Mucosa of descending colon (tissue), 3 donors: ENCODE measurements around the gene TTLL7. TPM values are rescaled to one million over a fixed set of nuclear protein-coding genes. Genes with fewer than 3 reads are reported as not detected.
"Not testable (repeated sequence)": the region's sequence is repeated elsewhere in the genome, so short reads cannot be mapped to it uniquely, and the experiment has no call there.

ENCODE experiments used
- ATAC-seq: fragments of 200-7000 bp; cut with Tn5 transposase; one replicate; pipeline ENCODE4 v1.9.1; 2020; ENCODE audit warnings: mild to moderate bottlenecking, moderate library complexity
- DNase-seq, 3 donors: peaks; one replicate each; pipeline ENCODE4 v3.0.0-alpha.2; 2020
- H3K36me3 ChIP-seq: fragments of 200-600 bp; one replicate; pipeline ENCODE4 v1.8.0; 2021; ENCODE audit warnings: low read depth, mild to moderate bottlenecking
- H3K4me1 ChIP-seq: fragments of 200-600 bp; one replicate; pipeline ENCODE4 v1.8.0; 2021; ENCODE audit warnings: low read depth, mild to moderate bottlenecking
- H3K4me3 ChIP-seq: fragments of 200-600 bp; one replicate; pipeline ENCODE4 v1.8.0; 2021; ENCODE audit warnings: mild to moderate bottlenecking
- H3K9me3 ChIP-seq: fragments of 200-600 bp; one replicate; pipeline ENCODE4 v1.8.0; 2021; ENCODE audit warnings: mild to moderate bottlenecking
- CTCF ChIP-seq: fragments of 200-600 bp; IDR thresholded peaks from one replicate; pipeline ENCODE4 v1.8.0; 2022; ENCODE audit warnings: antibody characterized with exemption, mild to moderate bottlenecking
- intact Hi-C, 2 donors: fragments of 100-400 bp; cut with DNase I in 1 of 2; cut with micrococcal nuclease in 1 of 2; formaldehyde crosslinking; loops; one replicate each; pipeline versions ENCODE4 v1.11.0 to v1.11.1; 2022; cut with DNase I, micrococcal nuclease
- total RNA-seq, 3 donors: library from RNA; stranded (reverse); fragmentation: NEBNext Ultra II Directional in 2 of 3; extraction: Animal tissue kit (Norgen Biotek cat#: 25700) in 2 of 3; gene quantifications; one replicate each; pipeline versions ENCODE4 v1.2.1 to v1.2.4, GENCODE V29; 2021 to 2023
- donor health status: DM: no; HTN: no; CAD: no; lungs with moderate emphysema.
- donor health status: DM: no; HTN: no; CAD: no.
- donor health status: DM: no; HTN: yes; CAD: no.

TTLL7 gene
- total RNA-seq, 3 donors from 2014 or later, result 3.3 to 21.0 (median 3.8) TPM

GRCh38 chr1:83996191-83996590, 2.7 kb downstream of the TTLL7 start:
- intact Hi-C loops, result no loop called here
- no peaks in the 10 kb centered on the region for H3K36me3 ChIP-seq
- DNase-seq (no peak), ATAC-seq (no peak)
- no peak for TF ChIP-seq CTCF
- no peaks in the 10 kb centered on the region for H3K4me1 ChIP-seq
- no peaks in the 10 kb centered on the region for H3K9me3 ChIP-seq
- no peak overlapping the region for H3K4me3 ChIP-seq

- intact Hi-C loops, result no loop called here
- no peak for TF ChIP-seq CTCF
- ATAC-seq (no peak), DNase-seq (no peak)
- H3K4me3 ChIP-seq, result no peak overlapping the region
- no peaks in the 10 kb centered on the region for H3K9me3 ChIP-seq
- no peaks in the 10 kb centered on the region for H3K36me3 ChIP-seq
- no peaks in the 10 kb centered on the region for H3K4me1 ChIP-seq
These were observed 3.3 kb downstream of the TTLL7 start for GRCh38 chr1:83995649-83996048.

GRCh38 chr1:83994111-83994510, 4.8 kb downstream of the TTLL7 start:
- H3K36me3 ChIP-seq, result no peaks in the 10 kb centered on the region
- no peak for ATAC-seq
- H3K4me1 ChIP-seq, result no peaks in the 10 kb centered on the region
- no peak for DNase-seq
- H3K9me3 ChIP-seq, result no peaks in the 10 kb centered on the region
- H3K4me3 ChIP-seq, result no peak overlapping the region
- intact Hi-C loops, result no loop called here
- no peak for TF ChIP-seq CTCF

GRCh38 chr1:83990734-83991133, 8.2 kb downstream of the TTLL7 start:
- Histone ChIP-seq H3K4me3 (no peak overlapping the region), H3K36me3 (no peaks in the 10 kb centered on the region), H3K4me1 (no peaks in the 10 kb centered on the region), H3K9me3 (peaks cover 3% of the 10 kb centered on the region)
- no peak for DNase-seq
- intact Hi-C loops, result no loop called here
- TF ChIP-seq CTCF, result no peak
- no peak for ATAC-seq

- no peak for DNase-seq
- intact Hi-C loops, result no loop called here
- Histone ChIP-seq H3K4me1 (no peaks in the 10 kb centered on the region), H3K9me3 (peaks cover 3% of the 10 kb centered on the region), H3K36me3 (no peaks in the 10 kb centered on the region), H3K4me3 (no peak overlapping the region)
- TF ChIP-seq CTCF, result no peak
- no peak for ATAC-seq
These were observed 13.9 kb downstream of the TTLL7 start for GRCh38 chr1:83985048-83985447.

- ATAC-seq, H3K36me3 ChIP-seq, DNase-seq, intact Hi-C loops, H3K4me1 ChIP-seq, H3K9me3 ChIP-seq, H3K4me3 ChIP-seq: not testable (repeated sequence)
These were observed 15.0 kb downstream of the TTLL7 start for GRCh38 chr1:83983918-83984317.
